HG03520 (cell line): ENCODE measurements around the gene ING3.
"Not testable (repeated sequence)": the region's sequence is repeated elsewhere in the genome, so short reads cannot be mapped to it uniquely, and the experiment has no call there.

Experiments used
- ATAC-seq: cut with Tn5 transposase; IDR thresholded peaks from one replicate; pipeline ENCODE4 v1.9.1; 2021; ENCODE audit warnings: mild to moderate bottlenecking, moderate library complexity; ENCODE audit not compliant: unreplicated experiment

The ING3 gene

DNA sequence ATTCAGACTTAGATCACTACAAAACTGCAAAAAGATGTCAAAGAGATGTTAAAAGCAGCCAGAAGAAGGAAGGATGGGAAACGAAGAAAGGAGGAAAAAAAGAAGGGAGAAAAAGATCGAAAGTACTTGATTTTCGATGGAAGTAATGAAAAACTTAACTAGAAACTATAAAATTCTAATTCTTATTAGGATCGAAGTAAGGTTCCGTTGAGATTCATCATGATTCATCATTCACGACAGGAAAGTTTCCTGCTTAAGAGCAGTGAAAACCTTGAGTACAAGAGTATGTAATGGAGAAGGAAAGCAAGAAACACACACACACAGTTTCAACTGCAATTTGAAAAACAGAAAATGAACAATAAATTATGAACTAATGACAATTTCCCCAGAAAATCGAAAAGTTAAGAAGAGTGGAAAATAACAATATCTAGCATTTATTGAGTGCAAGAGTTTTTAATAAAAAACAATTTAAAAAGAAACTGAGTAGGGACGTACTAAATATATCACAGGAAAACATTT is 1.1 kb upstream of the ING3 start:
- no peak for ATAC-seq

DNA sequence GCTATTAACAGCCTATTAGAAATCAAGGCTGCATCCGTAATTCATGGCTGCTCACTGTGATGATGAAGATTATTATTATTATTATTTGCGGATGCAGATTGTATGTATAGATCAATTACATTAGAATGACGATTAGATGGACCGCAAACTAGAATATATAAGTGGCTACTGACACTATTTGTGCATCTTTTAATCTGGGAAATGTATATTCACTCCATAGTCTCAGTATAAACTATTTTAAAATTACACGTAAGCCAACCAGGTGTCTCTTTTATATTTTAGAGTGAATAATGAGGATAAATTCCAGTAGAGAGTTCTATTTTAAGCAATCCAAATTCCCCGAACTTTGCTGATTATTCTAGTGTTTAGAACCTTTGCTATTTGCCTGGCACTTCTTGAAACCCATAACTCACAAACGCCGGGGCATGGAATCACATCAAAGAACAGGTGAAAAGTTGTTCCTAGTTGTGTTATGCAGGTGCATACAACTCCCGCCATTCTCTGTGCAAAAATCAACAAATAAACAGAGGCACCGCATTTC is 509 bp upstream of the ING3 start:
- ATAC-seq: no peak

- ATAC-seq: no peak
These were observed 727 bp downstream of the ING3 start for GRCh38 chr7:120951309-120951699.

- ATAC-seq: no peak
These were observed 1.2 kb downstream of the ING3 start for GRCh38 chr7:120951826-120952225.

GRCh38 chr7:120955577-120956149 is 5.1 kb downstream of the ING3 start:
- ATAC-seq: no peak

- no peak for ATAC-seq
These were observed 9.4 kb downstream of the ING3 start for GRCh38 chr7:120959929-120960484.

GRCh38 chr7:120960714-120961113 is 10.1 kb downstream of the ING3 start:
- ATAC-seq: no peak

- no peak for ATAC-seq
These were observed 11.1 kb downstream of the ING3 start for GRCh38 chr7:120961638-120962173.

GRCh38 chr7:120964088-120964487 is 13.5 kb downstream of the ING3 start:
- no peak for ATAC-seq

DNA sequence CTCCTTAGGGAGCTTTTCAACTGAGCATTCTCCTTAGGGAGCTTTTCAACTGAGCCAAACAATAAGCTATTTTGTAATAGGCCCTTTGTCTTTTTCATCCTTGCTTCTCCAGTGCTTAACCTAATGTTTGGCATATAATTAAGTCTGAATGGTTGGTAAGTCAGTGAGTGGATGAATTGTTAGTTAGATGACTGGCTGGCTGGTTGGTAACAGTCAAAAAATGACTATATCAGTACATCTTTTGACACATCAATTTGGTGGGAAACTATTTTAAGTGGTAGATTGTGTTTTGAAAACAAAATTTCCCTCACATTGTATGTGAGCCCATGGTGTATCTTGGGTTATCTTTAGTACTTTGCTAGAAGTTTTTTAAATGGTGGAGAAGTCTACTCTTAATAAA is 16.4 kb downstream of the ING3 start:
- ATAC-seq: no peak

GRCh38 chr7:120973849-120974248 is 23.3 kb downstream of the ING3 start:
- ATAC-seq: no peak

DNA sequence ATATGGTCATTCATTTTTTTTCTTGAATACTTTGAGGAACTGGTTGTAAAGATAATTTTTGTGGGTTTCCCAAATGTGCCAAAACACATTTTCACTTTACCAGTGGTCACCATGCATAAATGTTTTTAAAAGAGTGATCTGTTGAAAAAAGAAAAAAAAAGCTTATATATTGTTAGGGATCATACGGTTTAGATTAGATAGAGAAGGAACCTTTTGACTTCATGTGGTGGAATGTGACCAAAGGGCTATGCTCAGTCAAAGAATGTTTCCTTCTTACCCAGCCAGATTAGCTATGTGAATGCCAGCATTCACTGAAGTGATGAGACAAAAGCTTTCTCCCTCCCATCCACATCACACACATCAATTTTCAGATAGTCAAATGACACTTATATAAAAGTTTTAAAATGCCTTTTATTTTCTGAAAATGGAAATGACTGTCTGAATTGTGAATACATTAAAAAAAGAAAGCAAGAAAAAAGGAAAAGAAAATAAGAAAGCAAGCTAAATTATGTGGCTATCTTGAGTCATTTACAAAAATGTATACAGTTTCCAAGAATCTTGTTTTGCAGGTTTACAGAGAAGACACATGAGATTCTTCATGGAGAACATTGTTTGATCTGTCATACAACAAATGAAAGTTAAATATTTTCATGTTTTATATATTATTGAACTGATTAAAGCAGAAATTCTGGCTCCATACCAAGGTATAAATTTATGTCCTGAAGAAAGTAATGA is 29.4 kb downstream of the ING3 start:
- no peak for ATAC-seq

DNA sequence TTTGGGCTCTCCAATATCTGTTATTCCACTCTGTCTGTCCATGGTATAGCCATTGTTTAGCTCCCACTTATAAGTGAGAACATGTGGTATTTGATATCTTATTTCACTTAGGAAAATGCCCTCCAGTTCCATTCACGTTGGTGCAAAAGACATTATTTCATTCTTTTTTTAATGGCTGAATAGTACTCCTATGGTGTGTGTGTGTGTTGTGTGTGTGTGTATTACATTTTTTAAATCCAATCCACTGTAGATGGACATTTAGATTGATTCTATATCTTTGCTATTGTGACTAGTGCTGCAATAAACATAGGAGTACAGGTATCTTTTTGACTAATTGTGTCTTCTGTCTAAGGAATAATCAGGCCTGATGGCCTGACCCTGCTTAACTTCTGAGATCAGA is 30.5 kb downstream of the ING3 start:
- no peak for ATAC-seq

DNA sequence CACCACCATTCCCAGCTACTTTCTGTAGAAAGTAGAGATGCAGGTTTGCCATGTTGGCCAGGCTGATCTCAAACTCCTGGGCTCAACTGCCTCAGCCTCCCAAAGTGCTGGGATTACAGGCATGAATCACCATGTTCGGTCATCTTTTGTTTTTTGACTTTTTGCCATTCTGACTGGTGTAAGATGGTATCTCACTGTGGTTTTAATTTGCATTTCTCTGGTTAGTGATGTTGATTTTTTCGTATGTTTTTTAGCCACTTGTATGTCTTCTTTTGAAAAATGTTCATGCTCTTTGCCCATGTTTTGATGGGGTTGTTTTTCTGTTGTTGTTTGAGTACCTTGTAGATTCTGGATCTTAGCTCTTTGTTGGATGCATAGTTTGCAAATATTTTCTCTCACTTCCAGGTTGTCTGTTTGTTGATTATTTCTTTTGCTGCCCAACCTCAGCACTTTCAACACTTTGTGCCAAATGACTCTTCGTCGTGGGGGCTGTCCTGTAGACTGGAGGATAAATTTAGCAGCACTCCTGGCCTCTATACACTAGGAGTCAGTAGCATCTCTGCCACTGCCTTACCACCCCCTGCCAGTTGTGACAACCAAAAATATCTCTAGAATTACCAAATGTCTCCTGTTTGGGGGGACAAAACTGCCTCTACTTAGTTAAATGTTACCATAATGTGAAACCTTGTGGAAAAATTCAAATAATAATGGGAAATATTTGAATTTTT is 31.5 kb downstream of the ING3 start:
- ATAC-seq: no peak

DNA sequence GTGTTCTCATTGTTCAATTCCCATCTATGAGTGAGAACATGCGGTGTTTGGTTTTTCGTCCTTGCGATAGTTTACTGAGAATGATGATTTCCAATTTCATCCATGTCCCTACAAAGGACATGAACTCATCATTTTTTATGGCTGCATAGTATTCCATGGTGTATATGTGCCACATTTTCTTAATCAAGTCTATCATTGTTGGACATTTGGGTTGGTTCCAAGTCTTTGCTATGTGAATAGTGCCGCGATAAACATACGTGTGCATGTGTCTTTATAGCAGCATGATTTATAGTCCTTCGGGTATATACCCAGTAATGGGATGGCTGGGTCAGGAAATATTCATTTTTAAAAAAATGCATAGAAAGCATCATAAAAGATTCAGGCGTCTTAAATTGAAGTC is 33.0 kb downstream of the ING3 start:
- not testable (repeated sequence) for ATAC-seq

DNA sequence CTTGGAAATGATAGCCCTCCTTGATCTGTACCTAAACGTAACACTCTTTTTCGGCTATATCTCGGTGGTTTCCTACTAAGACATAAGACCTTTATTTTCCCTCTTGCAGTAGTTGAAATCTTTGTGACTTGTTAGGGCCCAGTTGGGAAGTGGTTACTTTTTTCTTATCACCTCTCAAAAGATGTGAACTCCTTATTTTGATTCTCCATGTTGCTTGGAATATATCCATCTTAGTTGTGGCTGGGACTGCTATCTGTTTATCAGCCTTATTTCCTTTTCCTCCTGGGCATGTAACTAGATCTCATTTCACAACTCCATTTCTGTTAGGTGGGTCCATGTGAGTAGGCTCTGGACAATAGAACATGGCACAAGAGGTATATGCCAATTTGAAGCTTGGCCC is 33.8 kb downstream of the ING3 start:
- ATAC-seq: no peak

- no peak for ATAC-seq
These were observed 34.7 kb downstream of the ING3 start for GRCh38 chr7:120985130-120985758.

- no peak for ATAC-seq
These were observed 35.3 kb downstream of the ING3 start for GRCh38 chr7:120985839-120986238.

- no peak for ATAC-seq
These were observed 36.1 kb downstream of the ING3 start for GRCh38 chr7:120986650-120987049.

DNA sequence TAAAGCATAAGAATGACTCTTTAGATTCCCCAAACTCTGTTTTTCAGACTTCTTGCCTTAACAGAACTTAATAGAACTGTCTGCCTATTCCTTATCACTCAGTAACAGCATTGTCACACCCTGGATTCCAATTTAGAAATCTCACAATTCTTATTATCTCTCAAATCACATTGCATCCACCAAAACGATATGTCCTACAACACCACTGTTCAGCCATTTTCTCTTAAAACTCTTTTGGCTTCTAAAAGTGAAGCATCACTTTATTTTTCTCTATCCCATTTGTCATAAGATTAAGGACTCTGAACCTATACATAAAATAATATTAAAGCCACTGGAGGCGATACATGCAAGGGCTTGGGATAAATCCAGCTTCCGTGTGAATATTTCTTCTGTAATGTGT is 36.7 kb downstream of the ING3 start:
- no peak for ATAC-seq
